ENCODE results near the gene EPB41L2. TPM values are rescaled to one million over a fixed set of nuclear protein-coding genes. Genes with fewer than 3 reads are reported as not detected.

EPB41L2 gene
- total RNA-seq, 4 donors from 2014 or later = 104 to 317 (median 144) TPM

GRCh38 chr6:130796313-130796905, 266.6 kb downstream of the EPB41L2 start:
- TF ChIP-seq CTCF (IDR thresholded peaks at IDR 0.05) = no peak
- DNase-seq (ENCODE audit: low spot score) (no peak), ATAC-seq (ENCODE audit: low FRiP score) (no peak)

DNA sequence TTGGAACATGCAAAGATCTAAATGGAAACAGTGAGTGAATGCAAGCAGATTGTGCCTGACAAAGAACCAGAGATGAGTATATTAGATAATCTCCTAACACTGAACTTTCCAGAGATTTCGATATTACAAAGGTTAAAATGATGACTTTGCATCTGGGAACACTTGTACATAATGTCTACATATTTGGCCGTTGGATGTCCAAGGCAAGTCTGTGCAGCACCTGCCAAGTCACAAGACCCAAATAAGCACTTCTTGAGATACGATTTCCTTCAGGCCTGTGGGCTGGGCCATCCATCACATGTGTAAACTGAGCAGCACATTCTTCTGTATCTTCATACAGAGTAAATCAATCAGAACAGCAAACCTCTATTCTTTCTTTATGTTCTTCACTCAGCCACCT, 268.3 kb downstream of the EPB41L2 start:
- no peak for TF ChIP-seq CTCF (IDR thresholded peaks at IDR 0.05)
- DNase-seq (ENCODE audit: low spot score) = no peak
- no peak for ATAC-seq (ENCODE audit: low FRiP score)

DNA sequence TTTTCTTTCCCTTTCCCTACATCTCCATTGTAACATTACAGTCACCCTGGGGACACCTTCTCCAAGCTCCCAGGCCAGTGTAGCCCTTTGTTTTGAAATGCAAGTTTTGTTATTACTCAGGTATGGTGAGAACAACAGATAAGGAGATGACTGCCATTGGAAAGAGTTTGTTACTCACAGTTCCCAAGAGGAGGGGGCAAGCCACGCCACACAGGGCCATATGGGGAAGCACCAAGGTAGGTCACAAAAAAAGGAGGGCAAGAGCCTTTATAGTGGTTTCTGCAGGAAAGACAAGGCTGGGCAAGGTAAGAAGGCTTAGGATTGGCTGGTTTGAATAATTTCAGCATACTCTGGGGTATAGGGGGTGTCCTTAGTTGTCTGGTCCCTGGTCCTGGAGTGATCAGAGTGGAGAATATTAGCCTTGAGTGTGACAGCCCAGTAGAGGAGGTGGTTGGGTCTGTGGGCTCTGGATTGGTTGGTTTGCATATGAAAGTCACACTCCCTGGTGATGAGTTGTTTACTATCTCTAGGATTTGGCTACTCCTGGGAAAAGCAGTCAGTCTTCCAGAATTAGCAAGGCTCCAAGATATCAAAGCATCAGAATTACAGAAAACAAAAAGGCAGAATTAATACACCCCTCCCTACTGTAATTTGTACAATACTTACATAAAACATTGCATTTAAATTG, 268.9 kb downstream of the EPB41L2 start:
- ATAC-seq (ENCODE audit: low FRiP score) (no peak), DNase-seq (ENCODE audit: low spot score) (no peak)
- no peak for TF ChIP-seq CTCF (IDR thresholded peaks at IDR 0.05)

Other genes starting within 250 kb of the EPB41L2 start
- not detected for gene SMLR1, start 235.8 kb downstream of the EPB41L2 start, total RNA-seq
- 10 to 100 TPM in 2 of 4 donors, 1 to 10 TPM in 2; 8.1 to 16.6 (median 10.7) TPM for gene AKAP7, start 72.2 kb upstream of the EPB41L2 start, total RNA-seq

Measured in omental fat pad (tissue), 4 donors.